Measurements from ENCODE around the gene SPINT1.
A peak's percentile ranks its signal among the peaks of the same experiment; 100 is the strongest.

Gene SPINT1

DNA sequence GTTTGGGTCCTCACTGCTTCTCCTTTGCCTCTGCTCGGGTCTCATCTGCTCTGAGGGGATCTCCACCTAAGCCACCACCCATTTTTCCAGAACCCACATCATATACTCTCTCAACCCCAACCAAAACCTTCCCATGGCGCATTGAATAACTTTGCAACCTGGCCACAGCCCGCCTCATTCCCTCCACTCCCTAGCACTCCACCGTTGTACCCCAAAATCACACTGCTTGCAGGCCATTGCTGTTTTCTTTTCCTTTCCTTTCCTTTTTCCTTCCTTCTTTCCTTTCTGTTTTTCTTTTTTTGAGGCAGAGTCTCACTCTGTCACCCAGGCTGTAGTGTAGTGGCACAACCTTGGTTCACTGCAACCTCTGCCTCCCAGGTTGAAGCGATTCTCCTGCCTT, 47.3 kb downstream of the SPINT1 start:
- Histone ChIP-seq H3K27ac (no peak overlapping the region), H3K9me3 (ENCODE audit: low read depth, low read length) (no peaks in the 10 kb centered on the region), H3K36me3 (ENCODE audit: insufficient read depth, low read length) (no peaks in the 10 kb centered on the region), H3K9ac (ENCODE audit: insufficient read length) (no peak overlapping the region), H3K4me3 (no peak overlapping the region)
- no peak for DNase-seq (ENCODE audit: low read depth, low spot score)
- TF ChIP-seq POLR2AphosphoS5 (IDR thresholded peaks at IDR 0.05; ENCODE audit: borderline replicate concordance, low read depth, low read length) (no peak), FOXP2 (optimal IDR thresholded peaks at IDR 0.05; ENCODE audit: control extremely low read depth, extremely low read length, insufficient read depth) (no peak), EZH2 (IDR thresholded peaks at IDR 0.05) (no peak)

DNA sequence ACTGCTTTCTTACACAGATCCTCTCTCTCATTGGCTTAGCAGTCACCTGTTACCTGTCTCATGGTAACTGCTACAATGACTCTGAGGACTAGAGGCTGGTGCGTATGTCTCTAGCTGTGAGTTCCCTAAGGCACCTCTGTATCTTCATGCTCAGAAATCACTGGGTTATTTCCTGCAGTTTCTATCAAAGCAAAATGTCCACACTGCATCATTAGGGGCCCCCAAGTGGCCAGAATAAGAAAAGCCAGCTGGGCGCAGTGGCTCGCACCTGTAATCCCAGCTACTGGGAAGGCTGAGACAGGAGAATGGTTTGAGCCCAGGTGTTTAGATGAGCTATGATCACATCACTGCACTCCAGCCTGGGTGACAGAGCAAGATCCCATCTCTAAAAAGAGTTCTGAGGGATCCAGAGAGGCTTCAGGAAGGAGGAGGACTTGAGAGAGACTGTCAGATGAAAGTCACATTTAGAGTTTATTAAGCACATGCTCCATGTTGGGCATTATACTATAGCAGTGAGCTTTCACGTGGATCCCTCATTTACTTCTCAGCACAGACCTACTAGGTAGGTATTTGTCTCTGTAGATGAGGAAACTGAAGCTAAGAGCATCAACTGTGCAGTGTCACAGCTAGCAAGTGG, 48.1 kb downstream of the SPINT1 start:
- Histone ChIP-seq H3K4me3 (no peak overlapping the region), H3K27ac (no peak overlapping the region), H3K9me3 (ENCODE audit: low read depth, low read length) (no peaks in the 10 kb centered on the region), H3K9ac (ENCODE audit: insufficient read length) (no peak overlapping the region), H3K36me3 (ENCODE audit: insufficient read depth, low read length) (no peaks in the 10 kb centered on the region)
- no peak for TF ChIP-seq FOXP2 (optimal IDR thresholded peaks at IDR 0.05; ENCODE audit: control extremely low read depth, extremely low read length, insufficient read depth)
- TF ChIP-seq EZH2 (IDR thresholded peaks at IDR 0.05): no peak
- TF ChIP-seq POLR2AphosphoS5 (IDR thresholded peaks at IDR 0.05; ENCODE audit: borderline replicate concordance, low read depth, low read length): no peak
- DNase-seq (ENCODE audit: low read depth, low spot score): no peak

- no peak overlapping the region for H3K27ac ChIP-seq
- TF ChIP-seq FOXP2 (optimal IDR thresholded peaks at IDR 0.05; ENCODE audit: control extremely low read depth, extremely low read length, insufficient read depth) (no peak), POLR2AphosphoS5 (IDR thresholded peaks at IDR 0.05; ENCODE audit: borderline replicate concordance, low read depth, low read length) (no peak)
- H3K4me3 ChIP-seq: no peak overlapping the region
- no peaks in the 10 kb centered on the region for H3K9me3 ChIP-seq (ENCODE audit: low read depth, low read length)
- H3K36me3 ChIP-seq (ENCODE audit: insufficient read depth, low read length): no peaks in the 10 kb centered on the region
- DNase-seq (ENCODE audit: low read depth, low spot score): no peak
- no peak overlapping the region for H3K9ac ChIP-seq (ENCODE audit: insufficient read length)
Measured at GRCh38 chr15:40892447-40893012, 48.7 kb downstream of the SPINT1 start.

DNA sequence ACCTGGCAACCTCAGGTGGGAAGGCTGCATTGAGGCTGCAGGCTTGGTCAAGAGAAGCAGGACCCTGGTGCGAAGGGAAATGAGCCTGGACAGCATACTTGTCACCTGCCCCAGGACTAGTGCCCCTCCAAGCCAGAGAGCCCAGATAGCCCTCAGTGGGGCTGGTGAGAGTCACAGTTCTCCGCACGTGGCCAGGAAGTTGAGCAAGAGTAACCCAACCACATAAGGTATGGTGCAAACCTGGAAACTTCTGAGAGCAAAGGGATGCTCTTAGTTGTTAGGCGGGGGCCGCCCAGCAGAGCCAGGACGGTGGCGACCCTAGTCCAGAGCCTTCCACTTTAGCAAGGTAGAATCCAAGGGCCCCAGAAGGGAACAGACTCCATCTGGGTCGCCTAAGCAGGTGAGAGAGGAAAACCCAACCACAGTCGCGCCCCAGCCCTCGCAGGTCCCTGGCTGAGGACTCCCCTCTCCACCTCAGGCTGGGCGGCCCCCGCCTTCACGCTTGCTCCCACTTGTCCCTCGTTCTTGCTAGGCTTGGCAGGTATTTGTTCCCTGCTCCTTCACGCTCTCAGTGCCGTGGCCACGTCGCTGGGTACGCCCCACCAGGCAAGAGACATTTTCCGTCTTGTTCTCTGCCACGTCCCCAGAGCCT, 49.3 kb downstream of the SPINT1 start:
- no peak overlapping the region for H3K4me3 ChIP-seq
- no peak for DNase-seq (ENCODE audit: low read depth, low spot score)
- no peak overlapping the region for H3K9ac ChIP-seq (ENCODE audit: insufficient read length)

GRCh38 chr15:40893733-40894680, 50.2 kb downstream of the SPINT1 start, which contains the start of gene VPS18:
VPS18 (plus strand) TSS chr15:40894450; CDS start chr15:40894769, 319 bp downstream.
- TF ChIP-seq FOXP2 (optimal IDR thresholded peaks at IDR 0.05; ENCODE audit: control extremely low read depth, extremely low read length, insufficient read depth) (no peak), POLR2AphosphoS5 (IDR thresholded peaks at IDR 0.05; ENCODE audit: borderline replicate concordance, low read depth, low read length) (peak; percentile 73)
- H3K36me3 ChIP-seq (ENCODE audit: insufficient read depth, low read length): peaks cover under 1% of the 10 kb centered on the region

More for the DNA sequence above, 49.3 kb downstream of the SPINT1 start:
- H3K9me3 ChIP-seq (ENCODE audit: low read depth, low read length): no peaks in the 10 kb centered on the region
- H3K36me3 ChIP-seq (ENCODE audit: insufficient read depth, low read length): no peaks in the 10 kb centered on the region
- no peak for TF ChIP-seq POLR2AphosphoS5 (IDR thresholded peaks at IDR 0.05; ENCODE audit: borderline replicate concordance, low read depth, low read length)
- TF ChIP-seq FOXP2 (optimal IDR thresholded peaks at IDR 0.05; ENCODE audit: control extremely low read depth, extremely low read length, insufficient read depth): no peak
- no peak overlapping the region for H3K27ac ChIP-seq

GRCh38 chr15:40894681-40895448, 51.0 kb downstream of the SPINT1 start:
- H3K27ac ChIP-seq: no peak overlapping the region
- TF ChIP-seq FOXP2 (optimal IDR thresholded peaks at IDR 0.05; ENCODE audit: control extremely low read depth, extremely low read length, insufficient read depth): no peak
- no peak for TF ChIP-seq EZH2 (IDR thresholded peaks at IDR 0.05)
- peaks cover 8% of the 10 kb centered on the region for H3K36me3 ChIP-seq (ENCODE audit: insufficient read depth, low read length)
- H3K9me3 ChIP-seq (ENCODE audit: low read depth, low read length): no peaks in the 10 kb centered on the region
- DNase-seq (ENCODE audit: low read depth, low spot score): no peak
- peak overlapping the region; percentile 70 for H3K9ac ChIP-seq (ENCODE audit: insufficient read length)
- peak overlapping the region; percentile 78 for H3K4me3 ChIP-seq

More at GRCh38 chr15:40893733-40894680, 50.2 kb downstream of the SPINT1 start, which contains the start of gene VPS18:
- Histone ChIP-seq H3K27ac (no peak within 1 kb of the TSS), H3K4me3 (peak within 1 kb of the TSS; percentile 78), H3K9me3 (ENCODE audit: low read depth, low read length) (no peaks in the 10 kb centered on the region), H3K9ac (ENCODE audit: insufficient read length) (peak within 1 kb of the TSS; percentile 70)
- DNase-seq (ENCODE audit: low read depth, low spot score): peak; percentile 76

DNA sequence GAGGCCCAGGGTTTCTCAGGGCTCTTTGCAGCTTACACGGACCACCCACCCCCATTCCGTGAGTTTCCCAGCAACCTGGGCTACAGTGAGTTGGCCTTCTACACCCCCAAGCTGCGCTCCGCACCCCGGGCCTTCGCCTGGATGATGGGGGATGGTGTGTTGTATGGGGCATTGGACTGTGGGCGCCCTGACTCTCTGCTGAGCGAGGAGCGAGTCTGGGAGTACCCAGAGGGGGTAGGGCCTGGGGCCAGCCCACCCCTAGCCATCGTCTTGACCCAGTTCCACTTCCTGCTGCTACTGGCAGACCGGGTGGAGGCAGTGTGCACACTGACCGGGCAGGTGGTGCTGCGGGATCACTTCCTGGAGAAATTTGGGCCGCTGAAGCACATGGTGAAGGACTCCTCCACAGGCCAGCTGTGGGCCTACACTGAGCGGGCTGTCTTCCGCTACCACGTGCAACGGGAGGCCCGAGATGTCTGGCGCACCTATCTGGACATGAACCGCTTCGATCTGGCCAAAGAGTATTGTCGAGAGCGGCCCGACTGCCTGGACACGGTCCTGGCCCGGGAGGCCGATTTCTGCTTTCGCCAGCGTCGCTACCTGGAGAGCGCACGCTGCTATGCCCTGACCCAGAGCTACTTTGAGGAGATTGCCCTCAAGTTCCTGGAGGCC, 55.8 kb downstream of the SPINT1 start:
- H3K4me3 ChIP-seq: no peak overlapping the region
- TF ChIP-seq EZH2 (IDR thresholded peaks at IDR 0.05) (no peak), FOXP2 (optimal IDR thresholded peaks at IDR 0.05; ENCODE audit: control extremely low read depth, extremely low read length, insufficient read depth) (no peak)
- no peaks in the 10 kb centered on the region for H3K9me3 ChIP-seq (ENCODE audit: low read depth, low read length)
- DNase-seq (ENCODE audit: low read depth, low spot score): no peak
- H3K27ac ChIP-seq: no peak overlapping the region
- no peak overlapping the region for H3K9ac ChIP-seq (ENCODE audit: insufficient read length)
- H3K36me3 ChIP-seq (ENCODE audit: insufficient read depth, low read length): peaks cover 28% of the 10 kb centered on the region
